ENCODE results near the gene KIF4B.
A peak's percentile ranks its signal among the peaks of the same experiment; 100 is the strongest.

The KIF4B gene

DNA sequence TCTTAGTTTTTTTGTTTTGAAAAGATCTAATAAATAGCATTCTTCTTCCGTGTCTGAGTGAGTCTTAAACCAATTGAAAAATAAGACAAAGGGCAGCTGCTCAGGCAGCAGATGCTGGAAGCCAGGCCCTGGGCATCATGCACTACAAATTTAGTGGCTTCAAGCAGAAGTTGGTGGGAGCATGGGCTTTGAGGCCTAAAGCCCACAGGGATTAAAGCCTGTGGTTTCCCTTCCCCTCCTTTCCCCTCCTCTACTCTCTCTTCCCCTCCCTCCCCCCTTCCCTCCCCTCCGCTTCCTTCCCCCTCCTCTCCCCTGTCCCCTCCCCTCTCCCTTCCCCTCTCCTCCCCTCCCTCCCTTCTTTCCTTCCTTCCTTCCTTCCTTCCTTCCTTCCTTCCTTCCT, 20.1 kb upstream of the KIF4B start:
- Histone ChIP-seq H3K36me3 (ENCODE audit: control insufficient read depth, low read length) (no peaks in the 10 kb centered on the region), H3K4me2 (ENCODE audit: low read length) (no peak overlapping the region), H3K9me3 (ENCODE audit: control insufficient read depth, insufficient read depth, low read length) (no peaks in the 10 kb centered on the region), H3K9me2 (replicated peaks; ENCODE audit: control insufficient read depth, low read length) (no peaks in the 10 kb centered on the region), H3K4me1 (ENCODE audit: control insufficient read depth, low read length) (no peaks in the 10 kb centered on the region), H3K27ac (ENCODE audit: low read depth, low read length) (no peak overlapping the region), H3F3A (ENCODE audit: control insufficient read depth, insufficient read depth) (no peaks in the 10 kb centered on the region), H3K4me3 (ENCODE audit: low read length) (no peak overlapping the region), H4K20me1 (ENCODE audit: control insufficient read depth, insufficient read depth, low read depth, low read length) (no peaks in the 10 kb centered on the region), H3K27me3 (ENCODE audit: control insufficient read depth, low read length) (peaks cover 5% of the 10 kb centered on the region; the same call in 1 of the 2 replicates), H3K79me2 (ENCODE audit: control insufficient read depth, low read length) (no peaks in the 10 kb centered on the region)
- TF ChIP-seq, protein P1, sequence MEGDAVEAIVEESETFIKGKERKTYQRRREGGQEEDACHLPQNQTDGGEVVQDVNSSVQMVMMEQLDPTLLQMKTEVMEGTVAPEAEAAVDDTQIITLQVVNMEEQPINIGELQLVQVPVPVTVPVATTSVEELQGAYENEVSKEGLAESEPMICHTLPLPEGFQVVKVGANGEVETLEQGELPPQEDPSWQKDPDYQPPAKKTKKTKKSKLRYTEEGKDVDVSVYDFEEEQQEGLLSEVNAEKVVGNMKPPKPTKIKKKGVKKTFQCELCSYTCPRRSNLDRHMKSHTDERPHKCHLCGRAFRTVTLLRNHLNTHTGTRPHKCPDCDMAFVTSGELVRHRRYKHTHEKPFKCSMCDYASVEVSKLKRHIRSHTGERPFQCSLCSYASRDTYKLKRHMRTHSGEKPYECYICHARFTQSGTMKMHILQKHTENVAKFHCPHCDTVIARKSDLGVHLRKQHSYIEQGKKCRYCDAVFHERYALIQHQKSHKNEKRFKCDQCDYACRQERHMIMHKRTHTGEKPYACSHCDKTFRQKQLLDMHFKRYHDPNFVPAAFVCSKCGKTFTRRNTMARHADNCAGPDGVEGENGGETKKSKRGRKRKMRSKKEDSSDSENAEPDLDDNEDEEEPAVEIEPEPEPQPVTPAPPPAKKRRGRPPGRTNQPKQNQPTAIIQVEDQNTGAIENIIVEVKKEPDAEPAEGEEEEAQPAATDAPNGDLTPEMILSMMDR (IDR thresholded peaks at IDR 0.05; ENCODE audit: low read depth, low read length, poor library complexity, severe bottlenecking): no peak
- TF ChIP-seq EZH2phosphoT487 (IDR thresholded peaks at IDR 0.05; ENCODE audit: borderline replicate concordance, low read length): no peak

DNA sequence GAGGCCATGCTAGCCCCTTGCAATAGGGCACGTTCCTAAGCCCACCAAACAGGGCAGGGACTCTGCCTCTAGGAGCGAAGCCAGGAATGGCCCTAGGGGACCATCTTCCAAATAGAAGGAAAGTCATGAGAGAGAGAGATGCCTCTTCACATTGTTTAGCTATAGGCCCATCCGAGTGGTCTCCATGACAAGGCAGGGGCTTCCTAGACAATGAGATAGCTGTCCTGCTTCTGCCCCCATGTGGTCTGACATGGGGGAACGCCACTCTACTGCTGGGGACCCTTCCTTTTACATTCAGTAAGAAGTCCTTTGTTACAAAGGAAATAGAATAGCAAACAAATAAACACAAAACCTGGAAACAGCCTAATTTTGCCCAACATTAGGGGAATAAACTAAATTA, 17.9 kb upstream of the KIF4B start:
- H4K20me1 ChIP-seq (ENCODE audit: control insufficient read depth, insufficient read depth, low read depth, low read length): no peaks in the 10 kb centered on the region
- no peaks in the 10 kb centered on the region for H3F3A ChIP-seq (ENCODE audit: control insufficient read depth, insufficient read depth)
- no peaks in the 10 kb centered on the region for H3K9me2 ChIP-seq (replicated peaks; ENCODE audit: control insufficient read depth, low read length)
- no peak overlapping the region for H3K4me3 ChIP-seq (ENCODE audit: low read length)
- H3K79me2 ChIP-seq (ENCODE audit: control insufficient read depth, low read length): no peaks in the 10 kb centered on the region
- no peak overlapping the region for H3K4me2 ChIP-seq (ENCODE audit: low read length)
- no peaks in the 10 kb centered on the region for H3K9me3 ChIP-seq (ENCODE audit: control insufficient read depth, insufficient read depth, low read length)
- peaks cover 5% of the 10 kb centered on the region; the same call in 1 of the 2 replicates for H3K27me3 ChIP-seq (ENCODE audit: control insufficient read depth, low read length)
- H3K36me3 ChIP-seq (ENCODE audit: control insufficient read depth, low read length): no peaks in the 10 kb centered on the region
- no peak overlapping the region for H3K27ac ChIP-seq (ENCODE audit: low read depth, low read length)
- no peaks in the 10 kb centered on the region for H3K4me1 ChIP-seq (ENCODE audit: control insufficient read depth, low read length)
- TF ChIP-seq EZH2phosphoT487 (IDR thresholded peaks at IDR 0.05; ENCODE audit: borderline replicate concordance, low read length): no peak
- TF ChIP-seq, protein P1 (IDR thresholded peaks at IDR 0.05; ENCODE audit: low read depth, low read length, poor library complexity, severe bottlenecking): peak; percentile 51

DNA sequence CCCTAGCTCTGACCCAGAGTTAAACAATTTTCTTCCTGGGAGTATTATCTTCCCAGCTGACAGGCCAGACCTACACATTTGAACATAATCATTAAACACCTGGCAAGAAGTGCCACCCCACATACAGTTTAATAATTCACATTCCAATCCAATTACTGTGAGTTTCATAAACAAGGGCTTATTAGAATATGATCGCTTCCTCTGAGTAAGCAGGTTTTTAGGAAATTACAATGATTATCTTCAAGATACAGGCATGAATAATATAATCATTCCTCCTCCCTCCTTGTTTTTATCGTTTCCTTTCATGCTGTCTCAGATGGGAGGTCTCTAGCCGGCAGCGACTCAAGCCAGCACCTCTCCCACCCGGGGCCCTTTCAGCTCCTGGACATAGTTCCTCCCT, 15.8 kb upstream of the KIF4B start:
- Histone ChIP-seq H3K9me3 (ENCODE audit: control insufficient read depth, insufficient read depth, low read length) (no peaks in the 10 kb centered on the region), H3K27ac (ENCODE audit: low read depth, low read length) (no peak overlapping the region), H3F3A (ENCODE audit: control insufficient read depth, insufficient read depth) (no peaks in the 10 kb centered on the region), H3K79me2 (ENCODE audit: control insufficient read depth, low read length) (no peaks in the 10 kb centered on the region), H3K36me3 (ENCODE audit: control insufficient read depth, low read length) (no peaks in the 10 kb centered on the region), H3K9me2 (replicated peaks; ENCODE audit: control insufficient read depth, low read length) (no peaks in the 10 kb centered on the region), H4K20me1 (ENCODE audit: control insufficient read depth, insufficient read depth, low read depth, low read length) (no peaks in the 10 kb centered on the region), H3K4me1 (ENCODE audit: control insufficient read depth, low read length) (no peaks in the 10 kb centered on the region), H3K27me3 (ENCODE audit: control insufficient read depth, low read length) (peaks cover 5% of the 10 kb centered on the region; the same call in 1 of the 2 replicates), H3K4me3 (ENCODE audit: low read length) (no peak overlapping the region), H3K4me2 (ENCODE audit: low read length) (no peak overlapping the region)
- TF ChIP-seq EZH2phosphoT487 (IDR thresholded peaks at IDR 0.05; ENCODE audit: borderline replicate concordance, low read length): no peak
- TF ChIP-seq, protein P1 (IDR thresholded peaks at IDR 0.05; ENCODE audit: low read depth, low read length, poor library complexity, severe bottlenecking): no peak
